ENCODE data around the gene PRKCA.
"Not testable (repeated sequence)": the region's sequence is repeated elsewhere in the genome, so short reads cannot be mapped to it uniquely, and the experiment has no call there.

The PRKCA gene

GRCh38 chr17:66602659-66603384, 300.4 kb downstream of the PRKCA start:
- DNase-seq = peak in 4 of 58 donors; percentile 4 to 23 (median 22)

GRCh38 chr17:66604376-66604775, 302.0 kb downstream of the PRKCA start:
- DNase-seq = peak in 12 of 58 donors; percentile 3 to 76 (median 17)

- no peak for DNase-seq
Observed at GRCh38 chr17:66605541-66605940, 303.1 kb downstream of the PRKCA start.

- no peak for DNase-seq
Observed at GRCh38 chr17:66610361-66611133, 308.1 kb downstream of the PRKCA start.

- no peak for DNase-seq
Observed at GRCh38 chr17:66611397-66611796, 309.0 kb downstream of the PRKCA start.

- DNase-seq = no peak
Observed at GRCh38 chr17:66612993-66613392, 310.6 kb downstream of the PRKCA start.

- no peak for DNase-seq
Observed at GRCh38 chr17:66614469-66614868, 312.1 kb downstream of the PRKCA start.

- DNase-seq = no peak
Observed at GRCh38 chr17:66619206-66619605, 316.8 kb downstream of the PRKCA start.

GRCh38 chr17:66620528-66620927, 318.1 kb downstream of the PRKCA start:
- no peak for DNase-seq

GRCh38 chr17:66624630-66625029, 322.2 kb downstream of the PRKCA start:
- not testable (repeated sequence) for DNase-seq

GRCh38 chr17:66625311-66625767, 322.9 kb downstream of the PRKCA start:
- no peak for DNase-seq

GRCh38 chr17:66627985-66628384, 325.6 kb downstream of the PRKCA start:
- no peak for DNase-seq

- no peak for DNase-seq
Observed at GRCh38 chr17:66629762-66630161, 327.3 kb downstream of the PRKCA start.

GRCh38 chr17:66630379-66630778, 328.0 kb downstream of the PRKCA start:
- no peak for DNase-seq

- DNase-seq = no peak
Observed at GRCh38 chr17:66630828-66631472, 328.5 kb downstream of the PRKCA start.

GRCh38 chr17:66632731-66633130, 330.3 kb downstream of the PRKCA start:
- DNase-seq = no peak

GRCh38 chr17:66633317-66633965, 331.0 kb downstream of the PRKCA start:
- no peak for DNase-seq

GRCh38 chr17:66634193-66634592, 331.8 kb downstream of the PRKCA start:
- DNase-seq = no peak

- no peak for DNase-seq
Observed at GRCh38 chr17:66635386-66636045, 333.1 kb downstream of the PRKCA start.

GRCh38 chr17:66636111-66636510, 333.7 kb downstream of the PRKCA start:
- DNase-seq = peak in 2 of 58 donors; percentile 8 to 25

GRCh38 chr17:66637491-66637890, 335.1 kb downstream of the PRKCA start:
- no peak for DNase-seq
